ENCODE results near the gene URB1. TPM values are rescaled to one million over a fixed set of nuclear protein-coding genes. Genes with fewer than 3 reads are reported as not detected.

URB1 gene
- total and polyA plus RNA-seq, 2 donors (not counting 3 experiments of a cell fraction or from before 2014, with no cell fraction given): 8.0 to 27.3 TPM

- BruUV-seq (replicated peaks): no TSS peak
- Histone ChIP-seq H3K9me3 (replicated peaks; ENCODE audit: control insufficient read depth, insufficient read depth, low read length) (no peaks in the 10 kb centered on the region), H3K27ac (ENCODE audit: insufficient read depth, low read depth, low read length) (no peak overlapping the region), H3K4me3 (replicated peaks in 1 of 3; ENCODE audit: insufficient read depth in 1 of 3, low read depth in 1 of 3, low read length in 3 of 3) (no peak overlapping the region), H3K4me1 (ENCODE audit: control insufficient read depth, extremely low read depth, insufficient read depth, low read length) (peaks cover 16% of the 10 kb centered on the region), H4K20me1 (replicated peaks; ENCODE audit: control insufficient read depth, extremely low read depth, insufficient read depth, low read length) (no peaks in the 10 kb centered on the region), H3K36me3 (ENCODE audit: control insufficient read depth in 2 of 2, extremely low read depth in 1 of 2, insufficient read depth in 2 of 2, low read length in 2 of 2) (peaks cover 0 to 2% of the 10 kb centered on the region in 2 experiments), H2AFZ (ENCODE audit: low read depth, low read length) (no peak overlapping the region), H3K27me3 (ENCODE audit: control insufficient read depth in 2 of 2, insufficient read depth in 2 of 2, low read length in 2 of 2) (no peaks in the 10 kb centered on the region), H3K9ac (replicated peaks; ENCODE audit: extremely low read depth, insufficient read depth, low read length) (no peak overlapping the region), H3K4me2 (ENCODE audit: insufficient read depth, low read length) (no peak overlapping the region), H3K9me1 (replicated peaks; ENCODE audit: control insufficient read depth, extremely low read depth, insufficient read depth, low read length) (no peaks in the 10 kb centered on the region), H3K79me2 (ENCODE audit: control insufficient read depth, insufficient read depth, low read length) (peaks cover 16% of the 10 kb centered on the region)
- no peak for TF ChIP-seq POLR2A (IDR thresholded peaks at IDR 0.05; ENCODE audit: low read depth, low read length)
- TF ChIP-seq GATA2 (IDR thresholded peaks at IDR 0.05; ENCODE audit: insufficient read depth, insufficient read length, low read depth, low read length): no peak
- TF ChIP-seq JUN (IDR thresholded peaks at IDR 0.05; ENCODE audit: borderline replicate concordance, insufficient read depth, insufficient read length, low read depth): no peak
- TF ChIP-seq MYC (IDR thresholded peaks at IDR 0.05; ENCODE audit: low read depth, low read length): no peak
- no peak for TF ChIP-seq EZH2 (IDR thresholded peaks at IDR 0.05; ENCODE audit: borderline replicate concordance, low read depth, low read length, severe bottlenecking)
- TF ChIP-seq, protein P1, sequence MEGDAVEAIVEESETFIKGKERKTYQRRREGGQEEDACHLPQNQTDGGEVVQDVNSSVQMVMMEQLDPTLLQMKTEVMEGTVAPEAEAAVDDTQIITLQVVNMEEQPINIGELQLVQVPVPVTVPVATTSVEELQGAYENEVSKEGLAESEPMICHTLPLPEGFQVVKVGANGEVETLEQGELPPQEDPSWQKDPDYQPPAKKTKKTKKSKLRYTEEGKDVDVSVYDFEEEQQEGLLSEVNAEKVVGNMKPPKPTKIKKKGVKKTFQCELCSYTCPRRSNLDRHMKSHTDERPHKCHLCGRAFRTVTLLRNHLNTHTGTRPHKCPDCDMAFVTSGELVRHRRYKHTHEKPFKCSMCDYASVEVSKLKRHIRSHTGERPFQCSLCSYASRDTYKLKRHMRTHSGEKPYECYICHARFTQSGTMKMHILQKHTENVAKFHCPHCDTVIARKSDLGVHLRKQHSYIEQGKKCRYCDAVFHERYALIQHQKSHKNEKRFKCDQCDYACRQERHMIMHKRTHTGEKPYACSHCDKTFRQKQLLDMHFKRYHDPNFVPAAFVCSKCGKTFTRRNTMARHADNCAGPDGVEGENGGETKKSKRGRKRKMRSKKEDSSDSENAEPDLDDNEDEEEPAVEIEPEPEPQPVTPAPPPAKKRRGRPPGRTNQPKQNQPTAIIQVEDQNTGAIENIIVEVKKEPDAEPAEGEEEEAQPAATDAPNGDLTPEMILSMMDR (IDR thresholded peaks at IDR 0.05; ENCODE audit: extremely low read depth in 1 of 2, insufficient read depth in 1 of 2, low read depth in 1 of 2, low read length in 2 of 2): no peak
- TF ChIP-seq POLR2AphosphoS5 (IDR thresholded peaks at IDR 0.05; ENCODE audit: insufficient read depth, low read depth, low read length): no peak
- no peak for TF ChIP-seq FOS (IDR thresholded peaks at IDR 0.05; ENCODE audit: borderline replicate concordance, insufficient read depth, low read length)
- TF ChIP-seq, protein P2, sequence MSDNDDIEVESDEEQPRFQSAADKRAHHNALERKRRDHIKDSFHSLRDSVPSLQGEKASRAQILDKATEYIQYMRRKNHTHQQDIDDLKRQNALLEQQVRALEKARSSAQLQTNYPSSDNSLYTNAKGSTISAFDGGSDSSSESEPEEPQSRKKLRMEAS (IDR thresholded peaks at IDR 0.05; ENCODE audit: insufficient read depth, insufficient read length): no peak
- DNase-seq (ENCODE audit: low read depth, low spot score) (no peak), FAIRE-seq (no peak)
- dilution Hi-C loops (cut with MboI; ENCODE audit: extremely low pct_ligation_motif_present, low sequenced_read_pairs) (no loop called here), intact Hi-C loops (cut with micrococcal nuclease) (no loop called here)
- ChIA-PET POLR2A (interaction anchor here (0.7 kb wide), 1 partner anchor 82 kb away, joined by 3 read pairs; no protein-coding TSS in a partner anchor), CTCF (interaction anchor here (1.1 to 1.7 kb wide), 3 partner anchors 14 to 324 kb away, joined by 3 to 7 read pairs (median 4); no protein-coding TSS in a partner anchor)
These were observed 116.1 kb downstream of the URB1 start for GRCh38 chr21:32276671-32277070.

All from endothelial cell of umbilical vein (primary cell).